Measurements from ENCODE around the gene SP6.

Gene SP6

DNA sequence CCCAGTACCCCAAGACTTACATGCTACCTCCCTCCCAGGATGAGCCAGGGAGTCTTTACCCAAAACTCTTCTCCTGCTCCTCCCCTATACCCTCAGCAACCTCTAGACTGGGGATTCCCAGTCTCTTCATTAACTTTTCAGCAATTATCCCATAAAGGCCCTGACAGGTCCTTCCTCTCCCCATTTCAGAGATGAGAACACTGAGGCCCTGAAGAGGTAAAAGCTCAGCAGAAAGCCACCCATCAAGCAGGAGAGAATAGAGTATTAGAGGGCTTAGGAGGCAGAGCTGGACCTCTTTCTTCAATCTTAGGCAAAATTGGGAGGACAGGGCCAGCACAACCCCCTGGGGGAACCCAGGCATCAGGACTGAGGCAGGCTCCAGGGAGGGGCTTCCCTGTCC lies 5.9 kb upstream of the SP6 start:
- DNase-seq (ENCODE audit: low read depth in 3 of 3): no peak

DNA sequence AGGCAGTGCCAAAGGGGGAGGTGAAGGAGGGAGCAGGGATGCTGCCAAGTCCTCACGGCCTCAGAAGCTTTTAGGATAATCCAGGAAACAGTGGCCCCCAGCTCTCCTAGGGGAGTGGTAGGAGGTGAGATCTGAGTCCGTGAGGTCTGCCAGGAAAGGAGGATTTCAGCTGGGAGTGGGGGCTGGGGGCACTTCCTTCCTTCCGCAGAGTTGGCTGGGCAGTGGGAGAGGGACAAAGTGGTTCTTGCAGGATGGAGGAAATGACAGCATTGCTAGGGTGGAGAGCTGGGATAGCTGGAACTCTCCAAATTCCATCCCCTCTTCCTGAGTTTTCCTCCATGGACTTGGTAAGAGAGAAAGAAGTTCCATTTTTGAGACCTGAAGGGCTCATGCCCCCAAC lies 4.8 kb upstream of the SP6 start:
- DNase-seq (ENCODE audit: low read depth in 3 of 3): no peak

DNA sequence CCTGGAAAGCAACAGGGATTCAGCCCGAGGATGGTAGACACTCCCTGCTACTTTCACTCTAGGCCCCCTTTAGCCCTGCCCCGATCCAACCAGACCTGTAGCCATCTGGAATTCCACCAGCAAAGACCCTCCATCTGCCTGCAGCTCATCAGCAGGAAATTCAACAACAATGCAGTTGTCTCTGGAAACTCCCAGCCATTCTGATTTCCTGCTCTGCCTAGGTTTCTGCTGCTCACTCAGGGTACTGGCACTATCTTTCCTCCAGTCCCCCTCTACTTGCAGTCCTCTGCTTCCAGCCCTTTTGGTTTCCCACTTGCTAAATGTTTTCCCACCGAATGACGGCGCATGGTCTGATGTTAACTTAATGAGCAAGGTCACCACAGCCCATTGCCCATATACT lies 2.7 kb upstream of the SP6 start:
- DNase-seq (ENCODE audit: low read depth in 3 of 3): no peak

DNA sequence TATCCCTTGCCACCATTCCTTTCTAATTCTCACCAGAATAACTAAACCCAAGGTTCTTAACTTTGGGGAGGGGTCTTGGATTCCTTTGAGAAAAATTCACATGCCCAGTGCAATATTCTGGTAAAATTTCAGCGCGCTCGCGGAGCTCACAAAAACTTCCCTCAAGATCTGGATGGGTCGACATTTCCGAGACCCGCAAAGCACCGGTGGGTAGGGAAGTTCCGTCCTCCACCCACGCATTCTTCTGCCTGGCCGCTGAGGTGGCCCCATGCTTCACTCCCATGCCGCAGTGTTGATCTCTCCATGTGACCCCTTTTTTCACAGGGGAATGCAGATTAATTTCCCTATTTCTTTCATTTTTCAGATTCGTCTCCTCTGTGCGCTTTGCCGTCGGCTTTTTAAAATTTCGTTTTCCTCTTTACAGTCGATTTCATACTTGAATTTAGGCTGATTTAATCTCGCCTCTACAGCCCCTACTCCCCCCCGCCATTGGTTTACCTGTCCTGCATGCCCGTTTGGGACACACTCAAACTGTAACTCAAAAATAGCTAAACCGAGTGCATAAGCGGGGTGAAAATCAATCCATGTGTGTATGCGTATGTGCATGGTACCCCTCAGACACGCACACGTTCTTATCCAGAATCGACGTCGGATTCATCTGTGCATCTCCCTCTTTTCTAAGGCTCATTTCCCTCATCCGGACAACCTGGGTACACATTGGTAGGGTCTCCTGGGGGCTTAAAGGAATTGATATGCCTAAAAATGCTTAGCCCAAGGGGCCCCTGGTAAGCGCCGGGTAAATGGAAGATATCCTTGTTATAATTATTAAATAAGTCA lies 1.4 kb upstream of the SP6 start:
- no peak for DNase-seq (ENCODE audit: low read depth in 3 of 3)

DNA sequence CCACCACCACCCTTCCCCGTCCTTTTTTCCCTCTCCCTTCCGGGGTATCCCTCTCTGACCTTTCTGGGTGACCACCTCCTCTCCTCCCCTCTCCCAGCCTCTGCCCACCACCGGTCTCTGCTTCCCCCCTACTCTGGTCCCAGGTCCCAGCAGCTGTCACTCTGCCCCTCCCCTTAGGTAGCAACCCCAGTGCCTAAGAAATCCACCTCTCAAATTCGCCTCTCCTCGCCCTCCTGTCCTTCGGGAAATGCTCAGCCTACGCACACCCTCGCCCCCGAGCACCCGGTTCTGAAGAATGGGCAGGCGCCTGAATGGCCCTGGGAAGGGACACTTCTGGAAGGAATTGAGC lies 775 bp upstream of the SP6 start:
- DNase-seq (ENCODE audit: low read depth in 3 of 3): no peak

DNA sequence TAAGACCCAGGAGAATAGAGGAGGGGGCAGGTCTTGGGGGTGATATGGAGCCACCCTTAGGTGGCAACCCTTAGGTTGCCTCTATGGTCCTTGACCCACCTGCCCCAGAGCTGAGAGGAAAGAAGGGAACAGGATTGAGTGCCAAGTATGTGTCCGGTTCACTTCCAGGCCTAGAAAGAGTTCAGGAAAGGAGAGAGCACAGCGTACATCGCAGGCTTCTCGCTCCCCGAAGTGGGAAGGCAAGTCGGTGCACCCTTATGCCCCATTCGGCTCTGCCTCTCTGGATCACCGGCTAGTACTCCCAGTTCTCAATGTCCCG lies 631 bp downstream of the SP6 start:
- no peak for DNase-seq (ENCODE audit: low read depth in 3 of 3)

DNA sequence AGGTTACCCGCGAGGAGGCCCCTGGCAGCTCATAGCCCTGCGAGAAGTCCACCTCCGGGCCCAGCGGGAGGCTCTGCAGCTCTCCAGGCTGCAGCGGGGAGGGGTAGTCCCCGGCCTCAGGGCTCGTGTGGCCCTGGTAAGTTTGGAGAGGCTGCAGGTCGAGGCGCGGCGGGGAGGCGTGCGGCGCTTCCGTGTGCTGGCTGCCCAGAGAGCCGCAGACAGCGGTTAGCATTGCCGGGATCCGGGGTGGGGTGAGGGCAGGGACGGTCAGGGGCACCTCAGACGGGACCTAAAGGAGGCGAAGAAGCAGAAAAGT lies 2.8 kb downstream of the SP6 start:
- DNase-seq (ENCODE audit: low read depth in 3 of 3): no peak

DNA sequence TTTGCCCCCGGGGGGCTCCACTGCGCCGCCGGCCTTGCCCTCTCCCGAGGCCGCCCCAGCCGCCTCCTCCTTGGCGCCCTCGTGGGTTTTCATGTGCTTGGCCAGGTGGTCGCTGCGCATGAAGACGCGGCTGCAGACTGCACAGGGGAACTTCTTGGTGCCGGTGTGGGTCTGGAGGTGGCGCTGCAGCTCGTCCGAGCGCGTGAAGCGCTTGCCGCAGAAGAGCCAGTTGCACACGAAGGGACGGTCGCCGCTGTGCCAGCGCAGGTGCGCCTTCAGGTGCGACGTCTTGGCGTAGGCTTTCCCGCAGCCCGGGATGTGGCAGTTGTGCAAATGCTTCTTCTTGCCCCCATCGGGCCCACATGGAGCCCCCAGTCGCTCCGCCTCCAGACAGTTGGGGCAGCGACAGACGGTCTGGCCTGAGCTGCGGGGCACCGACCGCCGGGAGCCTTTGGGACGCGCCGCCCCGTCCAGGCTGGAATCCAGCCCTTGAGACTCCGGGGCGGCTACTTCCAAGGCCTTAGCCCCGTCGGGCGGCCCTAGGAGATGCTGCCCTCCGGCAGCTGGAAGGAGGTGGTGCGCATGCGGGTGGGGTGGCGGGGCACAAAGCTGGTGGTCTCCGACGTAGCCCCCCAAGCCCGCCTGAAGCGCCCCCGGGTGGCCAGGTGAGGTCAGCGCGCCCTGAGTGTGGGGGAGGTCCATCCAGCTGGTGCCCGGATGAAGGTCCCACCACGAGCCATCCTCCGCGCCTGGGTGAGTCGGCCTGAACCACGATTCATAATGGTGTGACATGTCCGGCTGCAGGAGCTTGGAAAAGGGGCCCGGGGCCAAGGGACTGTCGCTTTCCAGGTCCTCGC lies 3.4 kb downstream of the SP6 start:
- DNase-seq (ENCODE audit: low read depth in 3 of 3): no peak

DNA sequence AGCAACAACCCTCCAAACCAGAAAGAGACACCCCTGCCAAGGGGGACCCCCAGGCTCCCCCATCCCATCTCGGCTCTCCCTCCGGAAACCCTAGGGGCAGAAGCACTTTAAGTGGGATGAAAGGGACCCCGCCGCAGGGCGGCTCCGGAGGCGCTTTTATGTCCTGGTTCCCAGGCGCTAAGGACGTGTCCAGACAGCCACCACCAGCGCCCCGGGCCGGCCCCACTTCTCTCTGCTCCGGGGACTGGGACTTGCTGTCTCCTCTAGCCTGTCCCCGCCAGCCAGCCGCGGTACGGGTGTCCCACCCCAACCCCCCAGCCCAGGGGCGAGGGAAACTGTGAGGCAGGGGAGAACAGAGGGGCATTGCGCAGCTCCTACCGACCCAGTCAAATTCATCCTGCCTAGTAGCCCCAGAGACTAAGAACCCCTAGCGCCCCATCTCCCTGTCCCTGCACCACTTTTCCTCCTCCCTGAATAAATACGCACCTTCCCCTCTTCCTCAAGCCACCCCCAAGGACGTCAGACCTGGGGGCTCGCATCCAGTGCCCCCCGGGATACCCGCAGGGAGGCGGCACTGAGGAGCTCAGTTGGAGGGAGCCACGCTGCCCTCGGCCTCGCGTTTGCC lies 4.1 kb downstream of the SP6 start:
- DNase-seq (ENCODE audit: low read depth in 3 of 3): no peak

DNA sequence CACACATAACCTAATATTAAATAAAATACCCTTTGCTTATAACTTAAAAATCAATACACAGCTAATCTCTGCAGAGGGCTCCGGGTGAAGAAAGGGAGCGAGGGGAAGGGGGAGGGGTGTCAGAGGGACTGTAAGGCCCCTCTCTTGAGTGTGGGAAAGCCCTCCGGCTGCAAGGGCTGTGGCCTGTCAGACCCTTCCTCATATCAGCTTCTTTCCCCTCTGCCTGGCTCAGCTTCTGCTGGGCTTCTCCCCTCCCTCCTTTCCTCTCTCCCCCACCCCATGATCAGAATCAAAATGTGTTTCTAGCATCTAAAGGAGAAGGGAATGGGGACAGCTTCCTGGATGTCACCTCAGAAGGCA lies 5.3 kb downstream of the SP6 start:
- no peak for DNase-seq (ENCODE audit: low read depth in 3 of 3)

DNA sequence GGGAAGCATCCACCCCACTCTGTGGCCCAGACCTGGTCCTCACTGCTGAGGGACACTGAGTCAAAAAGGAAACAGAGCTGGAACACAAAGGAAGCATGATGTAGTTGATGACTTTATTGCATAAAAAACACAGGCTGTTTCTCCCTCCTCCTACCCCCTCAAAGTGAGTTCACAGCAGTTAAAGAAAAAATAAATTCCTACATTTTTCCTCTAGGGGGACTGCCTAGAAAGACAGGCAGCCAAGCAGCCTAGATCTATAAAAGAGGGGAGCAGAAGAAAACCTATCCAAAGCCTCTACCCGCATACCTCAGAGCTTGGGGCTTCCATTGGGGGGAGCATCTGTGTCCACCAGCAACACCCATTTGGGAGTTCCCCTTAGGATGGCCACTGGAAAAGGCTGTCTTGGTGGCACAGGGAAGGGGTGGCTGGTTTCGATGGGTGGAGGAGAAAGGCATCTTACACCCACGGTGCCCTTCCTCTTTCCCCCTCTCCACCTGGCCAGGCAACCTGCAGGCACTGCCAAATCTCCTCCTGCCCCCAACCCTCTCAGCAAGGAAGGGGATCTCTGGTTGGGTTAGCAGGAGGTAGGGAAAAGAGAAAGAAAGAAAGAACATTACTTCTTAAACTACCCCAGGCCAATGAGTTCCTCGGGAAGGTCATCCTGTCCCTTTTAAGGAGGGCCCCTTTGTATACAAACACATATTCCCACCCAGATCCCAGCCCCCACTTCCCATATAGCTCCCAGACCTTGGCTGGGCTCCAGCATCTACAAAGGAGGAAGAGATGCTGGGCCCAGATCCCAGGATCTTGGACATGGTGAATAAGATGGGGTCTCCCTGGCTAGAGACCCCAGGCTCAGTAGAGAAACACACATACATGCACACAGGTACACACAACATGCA lies 5.9 kb downstream of the SP6 start:
- no peak for DNase-seq (ENCODE audit: low read depth in 3 of 3)

DNA sequence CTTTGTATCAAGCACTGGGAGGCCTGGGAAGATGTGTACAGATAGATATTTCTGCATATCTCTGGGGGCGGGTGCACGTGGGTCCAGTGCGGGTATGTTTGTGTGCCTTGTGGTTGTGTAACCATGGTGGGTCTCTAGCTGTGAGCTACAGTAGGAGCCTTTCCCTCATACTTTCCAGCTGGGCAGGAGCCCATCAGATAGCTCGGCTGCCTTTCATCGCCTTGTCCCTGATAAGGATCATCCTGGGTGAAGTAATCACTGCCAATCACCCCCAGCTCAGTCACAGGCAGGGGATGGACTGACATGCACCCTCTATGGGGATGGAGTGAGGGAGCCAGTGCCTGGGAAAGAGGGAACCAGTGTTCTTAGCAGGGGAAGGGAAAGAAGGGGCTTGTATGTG lies 6.7 kb downstream of the SP6 start:
- no peak for DNase-seq (ENCODE audit: low read depth in 3 of 3)

DNA sequence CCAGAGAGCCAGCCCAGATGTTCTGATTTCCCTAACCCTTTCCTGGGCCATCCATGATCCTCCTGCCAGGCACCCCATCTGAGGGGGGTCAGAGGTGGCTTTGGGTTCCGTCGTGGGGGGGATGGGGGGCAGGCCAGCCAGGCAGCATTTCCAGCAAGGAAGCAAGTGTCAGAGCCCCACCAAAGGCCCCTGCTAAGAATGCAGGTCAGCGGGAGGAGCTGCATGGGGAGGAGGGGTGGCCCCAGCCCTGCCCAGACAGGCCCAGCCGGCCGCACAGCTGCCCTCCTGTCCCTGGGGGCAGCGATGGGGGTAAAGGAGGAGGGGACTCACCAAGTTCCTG lies 7.6 kb downstream of the SP6 start:
- DNase-seq (ENCODE audit: low read depth in 3 of 3): no peak

DNA sequence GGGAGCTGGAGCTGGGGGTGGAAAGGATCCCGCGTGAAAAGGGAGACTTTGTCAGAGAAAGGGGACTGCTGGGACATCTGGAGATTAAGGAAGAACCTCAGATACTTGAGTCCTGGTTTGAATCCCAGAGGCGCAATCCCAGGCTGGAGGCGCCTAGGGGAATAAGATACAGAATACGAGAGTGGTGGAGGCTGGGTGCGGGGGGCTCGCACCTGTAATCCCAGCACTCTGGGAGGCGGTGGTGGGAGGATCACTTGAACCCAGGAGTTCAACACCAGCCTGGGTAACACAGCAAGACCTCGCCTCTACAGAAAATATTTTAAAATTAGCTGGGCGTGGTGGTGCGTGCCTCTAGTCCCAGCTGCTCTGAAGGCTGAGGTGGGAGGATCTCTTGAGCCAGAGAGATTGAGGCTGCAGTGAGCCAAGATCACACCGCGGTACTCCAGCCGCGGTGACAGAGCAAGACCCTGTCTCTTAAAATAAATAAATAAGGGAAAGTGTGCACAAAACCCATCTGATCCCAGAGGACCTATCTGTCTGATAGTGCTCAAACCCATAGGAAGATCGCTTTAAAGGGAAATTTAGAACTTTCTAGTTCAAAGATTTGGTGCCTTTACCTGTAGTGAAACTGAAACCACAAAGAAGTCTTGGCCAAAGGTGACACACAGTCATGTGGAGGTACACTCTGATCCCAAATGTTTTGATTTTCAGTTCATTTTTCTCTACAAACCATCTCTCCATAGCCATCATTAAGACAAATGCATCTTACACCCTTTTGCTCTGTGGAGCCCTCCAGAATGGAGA lies 9.3 kb downstream of the SP6 start:
- DNase-seq (ENCODE audit: low read depth in 3 of 3): no peak

DNA sequence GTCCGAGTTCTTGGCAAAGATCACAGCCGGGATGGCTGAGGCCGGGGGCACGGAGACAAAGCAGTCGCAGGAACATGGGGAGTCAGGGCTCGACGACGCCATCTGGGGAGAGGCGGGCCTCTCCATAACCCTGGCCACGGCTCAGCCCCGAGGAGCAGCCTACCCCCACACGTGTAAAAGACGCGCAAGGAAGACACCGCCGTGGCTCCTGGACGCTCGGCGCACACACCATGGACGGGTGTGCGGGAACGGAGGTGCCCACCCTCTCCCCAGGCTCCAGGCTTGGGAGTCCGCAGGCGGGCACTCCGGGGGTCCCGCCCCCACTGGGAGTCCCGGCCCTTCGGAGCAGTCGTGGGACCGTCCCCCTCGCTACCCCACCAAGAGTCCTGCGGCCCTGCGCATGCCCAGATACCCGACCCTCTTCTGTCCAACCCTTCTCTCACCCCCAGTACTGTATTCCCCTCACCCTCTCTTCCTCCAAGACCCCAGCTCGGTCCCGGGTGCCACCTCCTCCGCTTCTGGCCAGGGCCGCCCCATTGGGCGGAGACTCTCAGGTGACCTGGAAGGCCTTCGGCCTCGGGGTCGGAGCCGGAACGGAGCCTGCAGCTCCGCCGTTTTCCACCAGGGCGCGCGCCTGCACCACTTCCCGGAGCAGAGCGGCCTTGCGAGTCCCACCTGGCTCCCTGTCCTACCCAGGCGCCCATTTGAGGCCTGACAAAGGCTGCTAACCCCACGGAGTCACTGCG lies 10.0 kb downstream of the SP6 start, which contains the start of gene SCRN2:
Gene SCRN2, minus strand, starts transcription at position 532 of the 746 bp plus-strand sequence. Its CDS starts 430 bp downstream, at position 102.
- peak; percentile 75 to 84 (median 76) for DNase-seq (ENCODE audit: low read depth in 3 of 3)

DNA sequence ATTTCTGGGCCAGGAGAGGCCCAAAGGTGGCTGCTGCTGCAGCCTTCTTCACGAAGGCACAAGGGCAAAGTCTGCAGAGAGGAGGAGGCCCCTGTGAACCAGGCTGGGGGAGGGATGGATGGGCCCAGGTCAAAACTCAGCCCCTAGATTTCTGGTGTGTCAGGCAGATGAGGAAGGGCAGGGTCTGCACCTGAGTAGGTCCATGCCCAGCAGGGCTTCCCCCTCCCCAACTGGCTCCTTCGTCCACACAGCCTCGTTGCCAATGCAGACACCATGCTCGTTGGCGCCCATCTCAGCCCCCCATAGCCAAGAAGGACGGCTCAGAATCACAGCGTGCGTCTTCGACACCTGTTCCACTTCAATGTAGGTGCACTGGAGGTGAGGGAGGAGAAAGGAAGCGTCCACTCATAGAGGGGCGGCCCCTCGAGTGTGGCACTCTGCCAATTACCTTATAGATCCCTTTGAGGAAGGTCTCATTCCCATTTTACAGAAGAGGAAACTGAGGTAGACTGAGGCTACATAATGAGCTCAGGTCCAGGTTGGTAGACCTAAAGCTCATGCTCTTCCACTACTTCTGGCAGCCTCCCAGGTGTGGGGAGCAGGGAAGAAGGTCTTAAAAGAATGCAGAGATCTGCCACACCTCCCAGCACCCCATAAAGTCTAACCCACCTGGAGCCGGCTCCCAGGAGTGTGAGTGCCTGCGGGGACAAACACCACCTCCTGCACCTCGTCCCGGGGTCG lies 10.8 kb downstream of the SP6 start:
- no peak for DNase-seq (ENCODE audit: low read depth in 3 of 3)

DNA sequence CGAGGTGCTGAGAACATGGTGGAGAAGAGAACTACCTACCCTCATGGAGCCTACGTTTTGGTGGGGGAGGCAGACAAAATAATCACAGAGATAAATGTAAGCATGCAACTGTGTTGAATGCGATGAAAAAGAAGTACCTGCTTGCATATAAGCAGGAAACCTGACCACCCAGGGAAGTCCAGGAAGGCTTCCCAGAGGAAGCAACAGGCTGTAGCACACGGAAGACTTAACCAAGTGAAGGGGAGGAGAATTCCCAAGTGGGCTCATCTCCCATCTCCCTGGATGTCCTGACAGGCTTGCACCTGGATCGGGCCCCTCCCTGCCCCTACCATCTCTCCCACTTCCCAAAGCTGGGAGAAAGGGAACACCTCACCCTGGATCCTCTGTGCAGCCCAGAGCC lies 11.9 kb downstream of the SP6 start:
- DNase-seq (ENCODE audit: low read depth in 3 of 3): no peak

DNA sequence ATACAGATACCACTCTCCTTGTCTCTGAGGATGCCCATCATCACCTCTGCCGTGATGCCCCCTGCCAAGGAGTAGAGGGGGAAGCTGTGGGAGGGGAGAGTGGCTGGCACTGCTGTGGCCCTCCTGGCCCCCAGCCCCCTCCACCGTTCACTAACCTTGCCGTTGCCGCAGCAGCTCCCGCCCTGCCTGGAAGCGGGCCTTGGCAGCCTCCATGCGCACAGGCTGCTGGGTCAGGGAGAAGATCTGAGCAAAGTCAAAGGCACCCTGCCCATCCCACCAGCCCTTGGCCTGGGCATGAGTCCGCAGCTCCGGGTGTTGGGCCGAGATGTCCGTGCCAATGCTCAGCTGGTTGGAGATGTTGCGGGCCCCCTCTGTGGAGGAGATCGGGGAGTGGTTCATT lies 12.3 kb downstream of the SP6 start:
- no peak for DNase-seq (ENCODE audit: low read depth in 3 of 3)

DNA sequence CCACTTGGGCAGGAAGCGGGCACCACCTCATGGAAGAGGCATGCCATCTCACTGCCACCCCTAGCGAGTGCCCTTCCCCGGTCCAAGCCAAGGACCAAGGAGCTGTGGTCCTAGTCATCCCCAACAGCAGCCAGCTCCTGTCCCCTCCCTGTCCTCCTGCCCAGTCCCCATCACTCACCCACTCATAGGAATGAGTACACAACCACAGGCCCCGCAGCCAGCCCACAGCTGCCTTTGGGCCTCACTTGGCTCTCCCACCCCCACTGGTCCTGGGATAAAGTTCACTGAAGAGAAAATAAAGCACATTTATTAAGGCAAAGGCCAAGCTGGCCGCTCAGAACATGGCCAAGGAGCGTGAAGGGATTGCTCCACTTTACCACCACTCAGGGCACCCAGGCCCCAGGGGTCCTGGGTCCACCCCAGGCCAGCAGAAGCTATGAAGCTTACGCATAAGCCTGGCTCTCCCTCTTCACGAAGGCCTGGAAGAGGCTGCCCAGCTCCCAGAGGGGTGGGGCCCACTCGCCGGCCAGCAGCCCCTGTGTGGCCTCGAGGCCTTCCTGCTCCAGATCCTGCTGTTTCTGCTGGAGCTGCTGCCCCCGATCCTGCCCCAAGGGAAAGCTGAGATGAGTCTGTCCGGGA lies 13.4 kb downstream of the SP6 start:
- DNase-seq (ENCODE audit: low read depth in 3 of 3): no peak

All from stimulated activated CD4-positive, alpha-beta T cell treated with anti-CD3 and anti-CD28 coated beads, TNF-alpha, amount 100 ng/mL, for 4 hours (primary cell).